Smooth muscle cell of the coronary artery (primary cell): ENCODE data around the gene FKBP1C. TPM values are rescaled to one million over a fixed set of nuclear protein-coding genes. Genes with fewer than 3 reads are reported as not detected.

Source experiments
- total RNA-seq: library from RNA; depleted of rRNA; stranded (reverse); fragments of >200 nt; gene quantifications from 2 replicates; pipeline ENCODE4 v1.2.3, GENCODE V29; 2014; ENCODE audit warnings: low replicate concordance

FKBP1C gene
- 0.23 TPM in 1 of 2 replicates, not detected in the other for total RNA-seq

DNA sequence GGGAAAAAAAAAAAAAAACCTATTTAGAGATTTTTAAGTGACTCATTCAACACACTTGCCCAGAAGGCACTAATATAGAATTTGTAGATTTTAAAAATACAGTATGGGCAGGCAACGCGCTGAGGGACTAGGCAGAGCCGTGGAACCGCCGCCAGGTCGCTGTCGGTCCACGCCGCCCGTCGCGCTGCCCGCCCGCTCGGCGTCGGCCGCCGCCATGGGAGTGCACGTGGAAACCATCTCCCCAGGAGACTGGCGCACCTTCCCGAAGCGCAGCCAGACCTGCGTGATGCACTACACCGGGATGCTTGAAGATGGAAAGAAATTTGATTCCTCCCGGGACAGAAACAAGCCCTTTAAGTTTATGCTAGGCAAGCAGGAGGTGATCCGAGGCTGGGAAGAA is at the start of gene FKBP1C:
FKBP1C (plus strand) TSS at position 127 of the 400 bp plus-strand sequence.

Other genes with a start within 250 kb of the FKBP1C start
- not detected in 2 replicates for gene LGSN, start 108.5 kb downstream of the FKBP1C start, total RNA-seq